Measurements from ENCODE around the gene DSTYK. TPM values are rescaled to one million over a fixed set of nuclear protein-coding genes. Genes with fewer than 3 reads are reported as not detected.
A peak's percentile ranks its signal among the peaks of the same experiment; 100 is the strongest.

Gene DSTYK
- total RNA-seq, 2 donors from 2014 or later: 9.8 to 10.0 TPM

DNA sequence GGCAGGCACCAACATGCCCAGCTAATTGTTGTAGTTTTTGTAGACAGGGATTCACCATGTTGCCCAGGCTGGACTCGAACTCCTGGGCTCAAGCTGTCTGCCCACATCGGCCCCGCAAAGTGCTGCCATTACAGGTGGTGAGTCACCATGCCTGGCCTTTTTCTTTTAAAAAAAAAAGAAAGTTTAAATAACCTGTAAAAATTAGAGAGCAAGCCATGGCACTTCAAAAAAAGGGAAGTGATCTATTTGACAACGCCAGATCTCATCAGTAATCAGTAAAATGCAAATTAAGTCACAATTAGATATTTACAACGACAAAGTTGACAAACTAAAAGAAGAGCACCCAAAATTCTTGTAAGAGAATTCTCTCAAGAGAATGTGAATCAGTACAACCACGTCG, 86.8 kb downstream of the DSTYK start:
- peaks cover 14% of the 10 kb centered on the region for H3K36me3 Mint-ChIP-seq (ENCODE audit: low read depth)
- no peak for ATAC-seq (replicated peaks)
- no peak overlapping the region for H3K4me3 Mint-ChIP-seq
- H3K27ac Mint-ChIP-seq: no peak overlapping the region
- H3K27me3 Mint-ChIP-seq: no peaks in the 10 kb centered on the region
- no peaks in the 10 kb centered on the region for H3K9me3 Mint-ChIP-seq
- peaks cover 19% of the 10 kb centered on the region for H3K4me1 Mint-ChIP-seq

DNA sequence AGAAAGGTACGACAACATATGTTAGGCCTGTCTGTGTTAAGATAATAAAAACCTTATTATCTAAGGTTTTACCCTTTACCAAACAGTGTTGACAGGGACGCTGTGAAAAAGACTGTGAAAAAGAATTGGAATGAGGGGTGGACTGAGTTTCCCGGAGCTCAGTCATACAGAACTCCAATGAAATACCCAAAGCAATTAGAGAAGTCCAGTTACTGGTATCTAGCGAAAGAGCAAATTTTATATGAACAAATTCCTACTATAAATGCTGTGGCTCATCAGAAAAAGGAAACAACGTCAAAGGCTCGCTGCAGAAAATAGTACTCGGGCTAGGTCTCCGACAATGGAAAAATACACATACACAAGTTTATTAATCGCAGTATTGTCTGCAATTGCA, 89.0 kb downstream of the DSTYK start:
- Mint-ChIP-seq H3K4me1 (peaks cover 24% of the 10 kb centered on the region), H3K27ac (peak overlapping the region; percentile 99), H3K9me3 (no peaks in the 10 kb centered on the region), H3K27me3 (no peaks in the 10 kb centered on the region), H3K4me3 (peak overlapping the region; percentile 98), H3K36me3 (ENCODE audit: low read depth) (peaks cover 32% of the 10 kb centered on the region)
- no peak for ATAC-seq (replicated peaks)

DNA sequence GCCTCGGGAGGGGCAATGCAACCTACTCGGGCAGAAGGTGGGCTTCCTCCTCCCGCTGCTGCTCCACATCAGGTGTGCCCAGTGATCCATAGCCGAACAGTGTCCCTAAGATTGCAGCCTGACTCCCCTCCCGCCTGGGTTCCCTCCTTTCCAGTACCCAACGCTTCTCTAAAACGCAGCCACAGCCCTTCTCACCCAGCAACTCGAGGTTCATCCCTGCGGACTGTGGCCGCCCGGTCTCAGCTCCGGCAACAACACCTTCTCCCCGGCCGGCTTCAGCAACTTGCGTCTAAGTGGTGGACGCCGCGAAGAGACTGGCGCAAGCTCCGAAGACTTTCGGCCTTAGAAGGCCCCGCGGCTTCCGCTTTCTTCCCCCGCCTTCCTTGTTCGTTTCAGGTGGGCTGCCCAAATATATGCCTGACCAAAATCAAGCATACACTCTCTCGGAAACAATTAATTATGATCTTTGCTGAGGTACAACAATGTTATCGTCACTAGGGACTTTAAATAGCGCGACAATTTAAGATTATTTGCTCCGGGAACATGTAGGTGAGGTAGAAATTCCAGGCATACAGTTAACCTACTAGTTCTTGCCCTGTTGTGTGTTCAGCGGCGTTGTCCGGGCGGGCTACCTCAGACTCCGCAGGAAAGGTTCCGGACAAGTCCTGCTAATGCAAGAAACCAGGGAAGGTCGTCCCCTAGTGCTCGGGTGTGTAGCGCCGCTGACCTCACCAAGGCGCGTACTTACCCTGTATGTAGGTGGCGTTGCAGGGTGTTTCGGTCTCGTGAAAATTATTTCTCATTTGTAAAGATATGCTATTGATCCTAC, 89.6 kb downstream of the DSTYK start, which contains the start of gene RBBP5:
Gene RBBP5, minus strand, starts transcription at position 319 of the 829 bp plus-strand sequence. Its CDS starts 105 bp downstream, at position 214.
- Mint-ChIP-seq H3K4me1 (peaks cover 24% of the 10 kb centered on the region), H3K27ac (peak within 1 kb of the TSS; percentile 99), H3K4me3 (peak within 1 kb of the TSS; percentile 98), H3K9me3 (no peaks in the 10 kb centered on the region), H3K27me3 (no peaks in the 10 kb centered on the region), H3K36me3 (ENCODE audit: low read depth) (peaks cover 35% of the 10 kb centered on the region)
- ATAC-seq (replicated peaks): peak; percentile 99

DNA sequence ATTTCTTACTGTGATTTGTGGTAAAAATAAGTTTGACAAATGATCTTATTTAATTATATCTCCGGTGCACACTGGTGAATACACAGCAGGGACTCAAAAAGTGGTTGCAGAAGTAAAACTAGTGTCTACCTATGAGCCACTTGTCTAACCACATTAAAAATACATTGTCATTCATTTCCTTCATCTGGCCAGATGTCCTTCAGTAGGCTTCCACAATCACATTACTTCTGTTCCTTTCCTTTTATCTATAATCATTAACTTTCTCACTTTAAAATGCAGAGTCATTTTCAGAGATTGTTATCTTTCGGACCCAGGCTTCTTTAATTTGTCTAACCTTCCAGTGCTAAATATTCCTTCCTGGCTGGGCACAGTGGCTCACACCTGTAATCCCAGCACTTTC, 92.8 kb downstream of the DSTYK start:
- Mint-ChIP-seq H3K27ac (peak overlapping the region; percentile 60), H3K27me3 (no peaks in the 10 kb centered on the region), H3K4me1 (peaks cover 29% of the 10 kb centered on the region)

DNA sequence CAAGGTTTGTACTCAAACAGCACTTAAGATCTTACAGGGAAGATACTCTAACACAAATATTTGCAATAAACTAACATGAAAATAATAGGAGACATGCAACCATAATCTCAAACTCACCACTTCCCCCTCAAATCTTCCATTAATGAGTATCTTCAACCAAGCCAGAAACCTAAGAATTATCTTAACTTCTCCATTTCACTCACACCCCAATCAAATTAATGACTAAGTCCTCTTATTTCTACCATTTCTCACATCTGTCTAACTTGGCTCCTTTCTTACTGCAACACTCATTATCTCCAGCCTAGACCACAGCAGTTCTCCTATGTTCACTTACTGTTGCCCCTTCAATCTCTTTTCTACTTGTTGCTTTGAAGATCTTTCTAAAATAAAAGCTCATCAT, 100.1 kb downstream of the DSTYK start:
- Mint-ChIP-seq H3K4me1 (peaks cover 18% of the 10 kb centered on the region), H3K9me3 (no peaks in the 10 kb centered on the region), H3K4me3 (no peak overlapping the region), H3K36me3 (ENCODE audit: low read depth) (peaks cover 87% of the 10 kb centered on the region), H3K27me3 (no peaks in the 10 kb centered on the region), H3K27ac (peak overlapping the region; percentile 3)
- ATAC-seq (replicated peaks): no peak

More for the DNA sequence above, 92.8 kb downstream of the DSTYK start:
- Mint-ChIP-seq H3K4me3 (no peak overlapping the region), H3K36me3 (ENCODE audit: low read depth) (peaks cover 66% of the 10 kb centered on the region), H3K9me3 (no peaks in the 10 kb centered on the region)
- no peak for ATAC-seq (replicated peaks)

DNA sequence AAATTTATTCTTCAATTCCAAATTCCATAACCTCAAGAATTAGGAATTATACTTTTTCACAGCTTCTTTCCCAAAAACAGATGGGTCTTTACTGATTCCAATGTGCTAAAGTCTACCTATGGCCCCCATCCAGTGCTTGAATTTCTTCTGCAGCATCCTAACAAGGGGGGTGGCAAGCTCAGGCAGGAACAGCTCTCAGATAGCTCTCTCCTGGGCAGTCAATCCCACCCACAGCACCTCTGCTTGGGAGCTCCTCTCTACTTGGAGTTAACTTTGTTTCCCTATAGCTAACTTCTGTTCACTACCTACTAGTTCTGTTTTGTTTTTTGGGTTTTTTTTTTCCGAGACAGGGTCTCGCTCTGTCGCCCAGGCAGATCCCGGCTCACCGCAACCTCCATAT, 101.8 kb downstream of the DSTYK start:
- no peaks in the 10 kb centered on the region for H3K9me3 Mint-ChIP-seq
- no peak overlapping the region for H3K4me3 Mint-ChIP-seq
- no peak overlapping the region for H3K27ac Mint-ChIP-seq
- H3K36me3 Mint-ChIP-seq (ENCODE audit: low read depth): peaks cover 87% of the 10 kb centered on the region
- ATAC-seq (replicated peaks): no peak
- no peaks in the 10 kb centered on the region for H3K27me3 Mint-ChIP-seq
- H3K4me1 Mint-ChIP-seq: peaks cover 14% of the 10 kb centered on the region

DNA sequence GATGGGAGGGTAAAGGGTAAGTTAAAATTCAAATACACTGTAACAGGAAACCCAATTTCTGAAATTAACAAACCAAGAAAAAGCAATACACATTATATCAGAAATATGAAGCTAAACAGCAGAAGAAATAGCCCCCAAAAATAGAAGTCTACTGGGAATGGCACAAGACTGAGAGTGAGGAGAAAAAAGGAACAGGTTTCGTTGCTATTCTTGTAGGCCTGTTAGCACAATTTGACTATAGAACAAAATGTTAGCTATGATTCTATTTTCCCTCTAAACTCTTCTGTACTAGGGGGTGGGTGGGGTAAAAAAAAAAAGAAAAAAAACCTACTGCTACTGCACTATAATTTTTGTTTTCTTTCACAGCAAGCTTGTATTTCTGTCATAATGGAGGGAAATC, 102.2 kb downstream of the DSTYK start:
- Mint-ChIP-seq H3K27ac (no peak overlapping the region), H3K36me3 (ENCODE audit: low read depth) (peaks cover 87% of the 10 kb centered on the region), H3K4me1 (peaks cover 14% of the 10 kb centered on the region), H3K4me3 (no peak overlapping the region), H3K27me3 (no peaks in the 10 kb centered on the region), H3K9me3 (no peaks in the 10 kb centered on the region)
- ATAC-seq (replicated peaks): no peak

DNA sequence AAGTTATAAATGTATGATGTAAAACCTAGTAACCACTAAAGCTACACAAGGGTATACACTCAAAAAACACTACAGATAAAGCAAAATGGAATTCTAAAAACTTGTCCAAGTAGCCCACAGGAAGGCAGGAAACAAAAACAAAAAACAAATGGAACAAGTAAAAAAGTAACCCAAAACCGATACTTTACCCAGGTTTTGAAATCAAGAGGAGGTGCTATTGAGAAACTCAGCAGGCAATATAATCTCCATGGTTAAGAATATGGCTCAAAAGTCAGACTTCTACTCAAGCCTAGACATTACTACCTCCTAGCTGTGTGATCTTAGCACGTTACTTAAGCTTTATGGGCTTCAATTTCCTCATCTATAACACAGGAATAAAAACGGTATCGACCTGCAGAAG, 103.0 kb downstream of the DSTYK start:
- ATAC-seq (replicated peaks): no peak
- Mint-ChIP-seq H3K4me3 (no peak overlapping the region), H3K27me3 (no peaks in the 10 kb centered on the region), H3K9me3 (no peaks in the 10 kb centered on the region), H3K27ac (no peak overlapping the region), H3K36me3 (ENCODE audit: low read depth) (peaks cover 87% of the 10 kb centered on the region), H3K4me1 (peaks cover 14% of the 10 kb centered on the region)

DNA sequence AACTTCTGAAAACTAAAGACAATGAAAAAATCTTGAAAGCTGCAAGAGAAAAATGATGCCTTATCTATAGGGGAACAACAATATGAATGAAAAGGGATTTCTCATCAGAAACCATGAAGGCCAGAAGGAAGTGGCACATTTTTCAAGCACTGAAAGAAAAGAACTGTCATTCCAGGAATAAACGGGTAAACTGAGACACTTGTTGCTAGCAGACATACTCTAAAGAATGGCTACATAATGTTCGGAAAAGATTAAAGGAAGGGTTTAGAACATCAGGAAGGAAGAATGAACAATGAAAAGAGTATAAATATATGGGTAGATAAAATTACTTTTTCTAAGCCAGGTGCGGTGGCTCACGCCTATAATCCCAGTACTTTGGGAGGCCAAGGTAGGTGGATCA, 104.2 kb downstream of the DSTYK start:
- no peak for ATAC-seq (replicated peaks)
- no peaks in the 10 kb centered on the region for H3K27me3 Mint-ChIP-seq
- no peaks in the 10 kb centered on the region for H3K9me3 Mint-ChIP-seq
- no peak overlapping the region for H3K4me3 Mint-ChIP-seq
- peaks cover 89% of the 10 kb centered on the region for H3K36me3 Mint-ChIP-seq (ENCODE audit: low read depth)
- H3K4me1 Mint-ChIP-seq: peaks cover 12% of the 10 kb centered on the region
- peak overlapping the region; percentile 10 for H3K27ac Mint-ChIP-seq

DNA sequence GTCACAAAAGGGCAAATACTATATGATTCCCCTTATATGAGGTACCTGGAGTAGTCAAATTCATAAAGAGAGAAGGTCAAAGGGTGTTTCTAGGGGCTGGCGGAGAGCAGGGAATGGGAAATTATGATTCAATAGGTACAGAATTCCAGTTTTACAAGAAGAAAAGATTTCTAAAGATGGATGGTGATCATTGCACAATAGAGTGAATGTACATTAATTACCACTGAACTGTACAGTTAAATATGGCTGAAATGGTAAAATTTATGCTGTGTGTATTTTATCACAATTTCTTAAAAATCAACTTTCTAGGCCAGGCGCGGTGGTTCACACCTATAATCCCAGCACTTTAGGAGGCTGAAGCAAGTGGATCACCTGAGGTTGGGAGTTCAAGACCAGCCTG, 109.1 kb downstream of the DSTYK start:
- no peaks in the 10 kb centered on the region for H3K27me3 Mint-ChIP-seq
- H3K4me3 Mint-ChIP-seq: no peak overlapping the region
- peaks cover 3% of the 10 kb centered on the region for H3K4me1 Mint-ChIP-seq
- no peak overlapping the region for H3K27ac Mint-ChIP-seq
- no peak for ATAC-seq (replicated peaks)
- peaks cover 100% of the 10 kb centered on the region for H3K36me3 Mint-ChIP-seq (ENCODE audit: low read depth)
- H3K9me3 Mint-ChIP-seq: no peaks in the 10 kb centered on the region

DNA sequence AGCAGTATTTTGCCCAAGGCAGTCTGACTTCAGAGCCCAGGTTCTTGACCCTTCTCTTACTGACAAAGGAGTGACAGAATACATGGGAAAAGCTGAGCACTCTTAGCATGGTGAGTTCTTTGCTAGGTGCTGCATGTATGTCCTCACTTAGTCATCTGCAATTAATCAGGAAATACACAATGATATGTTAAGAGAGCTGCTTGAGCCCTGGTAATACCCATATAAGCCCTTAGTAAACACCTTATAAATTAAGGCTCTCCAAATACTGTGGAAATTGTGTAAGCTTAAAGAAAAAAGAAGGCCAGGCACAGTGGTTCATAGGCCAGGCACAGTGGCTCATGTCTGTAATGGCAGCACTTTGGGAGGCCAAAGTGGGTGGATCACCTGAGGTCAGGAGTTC, 113.3 kb downstream of the DSTYK start:
- ATAC-seq (replicated peaks): no peak
- no peak overlapping the region for H3K27ac Mint-ChIP-seq
- peaks cover 98% of the 10 kb centered on the region for H3K36me3 Mint-ChIP-seq (ENCODE audit: low read depth)
- no peaks in the 10 kb centered on the region for H3K9me3 Mint-ChIP-seq
- H3K4me3 Mint-ChIP-seq: no peak overlapping the region
- H3K4me1 Mint-ChIP-seq: no peaks in the 10 kb centered on the region
- no peaks in the 10 kb centered on the region for H3K27me3 Mint-ChIP-seq

DNA sequence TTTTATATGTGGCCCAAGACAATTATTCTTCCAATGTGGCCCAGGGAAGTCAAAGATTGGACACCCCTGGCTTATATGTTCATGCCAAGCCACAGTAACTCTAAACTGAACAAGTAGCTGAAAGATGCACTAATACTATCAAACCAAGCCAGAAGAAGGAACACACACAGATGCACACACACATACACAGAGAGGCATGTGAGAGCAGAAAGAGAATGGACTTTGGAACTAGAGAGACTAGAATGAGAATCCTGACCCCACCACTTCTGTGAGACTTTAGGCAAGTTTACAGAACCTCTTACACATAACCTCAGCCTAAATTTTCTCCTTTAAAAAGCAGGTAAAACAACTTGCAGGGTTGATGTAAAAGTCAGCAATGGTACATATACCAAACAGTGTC, 116.1 kb downstream of the DSTYK start:
- Mint-ChIP-seq H3K9me3 (no peaks in the 10 kb centered on the region), H3K36me3 (ENCODE audit: low read depth) (peaks cover 98% of the 10 kb centered on the region), H3K4me1 (peaks cover 3% of the 10 kb centered on the region), H3K27ac (peak overlapping the region; percentile 5), H3K27me3 (no peaks in the 10 kb centered on the region), H3K4me3 (no peak overlapping the region)
- no peak for ATAC-seq (replicated peaks)

Other genes with a start within 250 kb of the DSTYK start
- not detected for gene CNTN2, start 168.5 kb downstream of the DSTYK start, total RNA-seq
- 1 to 10 TPM; 3.1 to 3.9 TPM for gene TMEM81, start 127.2 kb downstream of the DSTYK start, total RNA-seq
- 10 to 100 TPM; 14.6 to 23.5 TPM for gene RBBP5, start 89.7 kb downstream of the DSTYK start, total RNA-seq
- gene TMCC2, start 16.2 kb upstream of the DSTYK start, total RNA-seq: 1 to 10 TPM; 2.6 to 3.5 TPM
- 1 to 10 TPM; 1.2 to 2.9 TPM for gene NUAK2, start 110.0 kb upstream of the DSTYK start, total RNA-seq
- not detected for gene KLHDC8A, start 145.2 kb upstream of the DSTYK start, total RNA-seq
- gene LEMD1, start 210.4 kb upstream of the DSTYK start, total RNA-seq: 1 to 10 TPM in 1 of 2 donors, under 1 TPM in 1; 0.61 to 1.1 TPM
- gene BLACAT1, start 244.3 kb upstream of the DSTYK start, total RNA-seq: under 1 TPM; 0.61 to 0.95 TPM

Measured in activated T-helper 17 cell treated with anti-CD3 and anti-CD28 coated beads, Interleukin-2, amount 50 U/mL, for 72 hours (primary cell).